RPMI7951 (cell line): ENCODE data around the gene NRP1. TPM values are rescaled to one million over a fixed set of nuclear protein-coding genes. Genes with fewer than 3 reads are reported as not detected.

Experiments
- DNase-seq: peaks from one replicate; pipeline ENCODE4 v3.0.0-alpha.2; 2012; ENCODE audit warnings: low read depth
- total RNA-seq: library from RNA; depleted of rRNA; stranded (reverse); fragments of >200 nt; shearing (Covaris generic); gene quantifications from 2 replicates; pipeline ENCODE4 v1.2.3, GENCODE V29; 2014

Gene NRP1
- total RNA-seq, 1 experiment from 2014 or later: 390 TPM

DNA sequence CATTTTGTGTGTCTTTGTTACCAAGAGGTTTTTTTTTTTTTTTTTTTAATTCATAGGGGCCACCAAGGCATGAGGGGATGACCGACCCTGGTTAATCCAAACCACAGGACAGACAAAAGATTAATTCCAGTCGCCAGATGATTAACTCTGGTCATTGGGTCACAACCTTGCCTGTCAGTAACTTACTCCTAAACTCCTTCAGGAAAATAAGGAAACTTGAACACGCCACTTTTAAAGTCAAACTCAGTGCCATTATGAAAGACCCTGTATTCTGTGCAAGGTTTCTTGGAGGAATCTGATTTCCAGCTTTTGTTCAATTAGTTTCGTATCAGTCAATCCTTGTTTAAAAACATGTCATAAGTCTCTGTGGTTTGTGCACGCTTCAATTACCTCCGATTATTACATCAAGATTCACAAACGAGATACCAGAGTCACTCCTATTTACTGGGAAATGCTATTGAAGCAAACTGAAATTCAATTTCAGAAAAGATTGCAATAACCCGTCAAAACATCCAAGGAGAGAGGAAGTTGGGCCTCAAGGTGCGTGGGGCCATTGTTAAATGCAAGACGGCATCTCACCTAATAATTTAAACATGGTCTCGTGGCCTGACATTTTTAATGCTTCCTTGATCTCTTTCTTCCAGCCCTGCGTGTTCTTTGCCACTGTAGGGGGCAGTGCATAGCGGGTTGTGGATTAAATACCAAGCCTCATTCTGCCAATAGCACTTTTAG is 44.0 kb downstream of the NRP1 start:
- peak; percentile 72 for DNase-seq

- DNase-seq: no peak
These were observed 44.7 kb downstream of the NRP1 start for GRCh38 chr10:33289776-33290175.

- DNase-seq: no peak
These were observed 46.3 kb downstream of the NRP1 start for GRCh38 chr10:33288127-33288526.

DNA sequence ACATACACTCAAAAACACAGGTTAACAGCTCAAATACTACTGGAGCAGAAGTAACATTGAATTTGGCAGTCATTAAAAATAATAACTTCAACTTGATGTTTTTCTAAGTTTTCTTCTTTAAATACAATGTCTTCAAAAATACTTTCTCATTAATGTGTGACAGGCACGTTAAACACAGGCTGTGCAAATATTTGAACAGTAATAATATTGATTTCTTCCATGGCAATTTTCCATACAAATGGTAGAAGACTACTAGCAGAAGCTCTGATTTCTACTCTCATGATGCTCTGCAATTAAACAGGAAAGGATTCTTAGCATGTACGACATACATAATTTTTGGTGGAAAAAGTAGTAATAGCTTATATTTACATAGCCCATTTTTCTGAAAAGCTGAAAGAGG is 47.4 kb downstream of the NRP1 start:
- DNase-seq: no peak

- no peak for DNase-seq
These were observed 48.1 kb downstream of the NRP1 start for GRCh38 chr10:33286157-33286934.

GRCh38 chr10:33284945-33285344 is 49.5 kb downstream of the NRP1 start:
- no peak for DNase-seq

DNA sequence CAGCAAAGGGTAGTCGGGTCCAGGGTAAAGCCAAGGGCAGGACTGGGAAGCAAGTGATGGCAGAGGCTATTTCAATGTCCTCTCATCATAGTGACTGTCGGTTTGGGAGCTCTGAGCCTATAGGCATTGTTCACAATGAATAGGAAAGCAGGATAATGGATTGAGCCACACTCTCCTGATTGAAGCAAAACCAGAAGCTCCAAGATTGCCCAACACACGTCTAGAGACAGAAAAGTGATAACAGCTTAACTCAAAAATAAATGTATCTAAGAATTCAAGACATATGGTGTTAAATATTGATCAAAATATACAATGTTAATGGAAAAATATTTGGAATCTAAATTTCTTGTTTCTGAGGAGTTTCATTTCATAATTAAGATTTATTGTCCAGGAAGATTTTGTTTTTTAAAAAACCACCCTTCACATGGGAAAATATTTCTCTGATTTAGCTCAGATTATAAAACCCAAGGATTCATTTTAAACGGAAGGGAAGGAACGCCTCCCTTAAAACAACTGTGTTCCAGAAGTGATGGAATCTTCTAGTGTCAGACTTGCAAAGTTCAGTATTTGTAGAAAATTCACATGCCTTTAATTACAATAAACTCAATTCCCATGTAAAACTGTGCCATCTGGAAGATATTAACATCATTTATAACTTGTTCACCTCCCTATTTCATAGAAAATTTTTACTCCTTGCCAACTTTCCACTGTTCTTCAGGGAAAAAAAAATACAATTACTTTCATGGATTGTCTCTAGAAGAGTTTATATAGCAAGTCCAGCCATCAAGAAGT is 54.5 kb downstream of the NRP1 start:
- DNase-seq: peak; percentile 38

- peak; percentile 50 for DNase-seq
These were observed 55.2 kb downstream of the NRP1 start for GRCh38 chr10:33279276-33279675.

- DNase-seq: no peak
These were observed 56.3 kb downstream of the NRP1 start for GRCh38 chr10:33278198-33278597.

- DNase-seq: peak; percentile 72
These were observed 57.3 kb downstream of the NRP1 start for GRCh38 chr10:33277135-33277536.

DNA sequence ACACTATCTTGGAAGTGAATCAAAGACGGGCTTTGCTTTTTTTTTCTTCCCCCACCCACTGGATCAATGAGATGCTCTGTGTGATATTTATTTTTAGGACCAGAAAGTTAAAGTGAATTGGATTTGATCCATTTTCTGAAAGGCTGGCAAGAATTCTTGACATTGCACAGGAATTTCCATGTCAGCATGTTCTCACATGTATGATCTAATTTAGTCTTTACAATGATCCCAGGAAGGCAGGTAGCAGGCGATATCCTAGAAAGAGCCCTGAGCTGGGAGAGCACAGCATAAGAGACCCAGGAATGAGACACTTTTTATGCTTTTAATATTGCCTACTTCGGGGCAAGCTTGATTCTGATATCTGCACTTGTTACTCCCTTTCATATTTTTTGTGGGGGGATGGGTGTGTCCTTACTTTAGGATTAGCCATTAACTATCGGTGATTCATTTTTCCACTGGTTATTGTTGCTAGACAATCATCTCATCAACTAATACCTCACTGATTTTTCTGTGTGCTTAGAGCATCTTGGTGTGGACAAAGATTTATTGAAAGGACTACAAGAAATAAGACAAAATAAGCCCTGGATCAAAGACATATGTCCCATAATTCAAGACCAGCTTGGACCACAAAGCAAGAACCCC is 58.1 kb downstream of the NRP1 start:
- no peak for DNase-seq

DNA sequence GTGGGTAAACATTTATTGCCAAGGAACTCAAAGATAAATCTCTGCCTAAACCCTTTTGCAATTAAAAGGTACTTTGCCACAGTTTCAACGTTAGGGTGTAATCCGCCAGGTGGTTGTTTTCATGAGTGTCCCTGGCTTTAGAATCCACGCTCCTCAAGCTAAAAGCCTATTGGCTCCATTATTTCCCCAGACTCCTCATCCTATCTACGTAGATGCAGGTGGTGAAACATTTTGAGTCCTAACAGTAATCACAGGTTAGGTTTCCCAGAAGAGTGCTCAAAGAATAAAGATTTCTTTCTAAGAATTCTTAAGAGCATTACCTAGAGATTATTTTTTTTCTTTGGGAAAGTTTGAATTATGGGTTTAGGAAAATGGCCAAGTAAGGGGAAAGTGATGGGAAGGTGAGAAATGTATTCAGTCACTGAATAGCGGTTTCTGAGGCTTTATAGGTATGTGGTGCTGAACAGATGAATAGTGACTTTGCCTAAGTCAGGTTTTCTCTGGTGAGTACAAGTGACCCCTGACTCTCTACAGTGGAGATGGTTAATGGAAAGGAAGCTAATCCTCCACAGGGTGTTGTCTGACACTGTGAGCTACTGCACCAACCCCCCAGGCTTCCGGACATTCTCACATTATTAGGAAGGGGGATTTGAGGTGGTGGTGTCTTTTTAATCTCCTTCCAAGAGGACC is 60.2 kb downstream of the NRP1 start:
- DNase-seq: no peak

GRCh38 chr10:33273295-33274002 is 61.0 kb downstream of the NRP1 start:
- peak; percentile 98 for DNase-seq

DNA sequence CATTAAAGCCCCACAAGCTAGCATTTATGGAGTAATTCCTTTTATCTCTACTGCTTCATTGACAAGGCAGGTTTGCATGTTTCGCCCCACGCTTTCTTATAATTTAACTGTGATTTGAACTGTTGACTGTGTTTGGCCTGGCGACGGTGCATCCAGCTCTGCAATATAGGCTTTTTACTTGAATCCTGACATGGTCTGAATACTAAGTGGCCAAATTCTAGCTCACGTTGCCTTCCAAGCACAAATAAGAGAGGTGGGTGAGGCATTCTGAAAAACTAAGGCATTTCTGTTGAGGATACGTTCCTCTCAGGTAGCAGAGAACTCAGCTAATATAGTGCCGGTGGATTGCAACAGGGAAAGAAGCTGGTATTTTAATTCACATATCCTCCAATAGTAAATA is 61.8 kb downstream of the NRP1 start:
- DNase-seq: no peak

GRCh38 chr10:33271969-33272583 is 62.4 kb downstream of the NRP1 start:
- peak; percentile 30 for DNase-seq

DNA sequence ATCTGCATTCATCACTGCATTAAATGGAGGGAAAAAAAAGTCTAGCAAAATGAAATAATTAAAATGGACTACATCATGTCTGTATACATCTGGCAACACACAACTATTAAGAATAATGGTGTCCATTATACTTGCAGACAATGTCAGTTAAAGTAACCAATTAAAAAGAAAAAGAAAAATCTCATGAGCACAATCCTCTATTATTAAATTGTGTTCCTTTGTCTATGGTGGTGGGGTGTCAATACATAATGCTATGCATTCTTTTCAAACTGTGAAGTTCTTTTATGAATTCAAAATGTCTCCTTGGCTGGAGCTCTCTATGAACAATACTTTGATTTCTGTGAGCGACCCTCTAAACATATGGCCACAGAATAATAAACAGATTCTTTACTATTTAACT is 63.5 kb downstream of the NRP1 start:
- DNase-seq: no peak

- peak; percentile 69 for DNase-seq
These were observed 66.8 kb downstream of the NRP1 start for GRCh38 chr10:33267708-33268107.

- DNase-seq: no peak
These were observed 68.8 kb downstream of the NRP1 start for GRCh38 chr10:33265621-33266020.

GRCh38 chr10:33263453-33263852 is 71.0 kb downstream of the NRP1 start:
- DNase-seq: peak; percentile 91

DNA sequence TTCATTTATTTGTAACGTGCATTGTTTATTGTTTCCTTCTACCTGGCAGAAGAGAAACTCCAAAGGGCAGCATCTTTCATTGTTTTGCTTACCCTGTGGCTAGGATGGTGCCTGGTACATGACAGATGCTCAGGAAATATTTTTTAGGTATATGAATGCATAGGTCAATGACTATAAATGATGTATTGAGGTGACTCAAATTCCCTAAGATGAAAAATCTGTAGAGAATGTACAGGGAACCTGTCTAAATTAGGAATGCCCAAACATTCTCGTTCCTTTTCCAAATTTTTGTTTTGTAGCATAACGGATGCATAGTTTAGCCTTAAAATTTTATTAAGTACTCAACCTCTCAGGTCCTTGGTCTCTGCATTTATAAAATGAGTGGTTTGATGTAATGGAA is 71.6 kb downstream of the NRP1 start:
- DNase-seq: no peak
